Epithelial cell of prostate (primary cell): ENCODE data around the gene SETD9.

ENCODE experiments used
- DNase-seq: peaks from one replicate; pipeline ENCODE4 v3.0.0-alpha.2; 2011; ENCODE audit warnings: low read depth, low spot score
- H3K27ac ChIP-seq: fragments of 450-650 bp; 2 replicates; pipeline ENCODE4 v1.5.1; 2017; ENCODE audit warnings: mild to moderate bottlenecking

Gene SETD9

DNA sequence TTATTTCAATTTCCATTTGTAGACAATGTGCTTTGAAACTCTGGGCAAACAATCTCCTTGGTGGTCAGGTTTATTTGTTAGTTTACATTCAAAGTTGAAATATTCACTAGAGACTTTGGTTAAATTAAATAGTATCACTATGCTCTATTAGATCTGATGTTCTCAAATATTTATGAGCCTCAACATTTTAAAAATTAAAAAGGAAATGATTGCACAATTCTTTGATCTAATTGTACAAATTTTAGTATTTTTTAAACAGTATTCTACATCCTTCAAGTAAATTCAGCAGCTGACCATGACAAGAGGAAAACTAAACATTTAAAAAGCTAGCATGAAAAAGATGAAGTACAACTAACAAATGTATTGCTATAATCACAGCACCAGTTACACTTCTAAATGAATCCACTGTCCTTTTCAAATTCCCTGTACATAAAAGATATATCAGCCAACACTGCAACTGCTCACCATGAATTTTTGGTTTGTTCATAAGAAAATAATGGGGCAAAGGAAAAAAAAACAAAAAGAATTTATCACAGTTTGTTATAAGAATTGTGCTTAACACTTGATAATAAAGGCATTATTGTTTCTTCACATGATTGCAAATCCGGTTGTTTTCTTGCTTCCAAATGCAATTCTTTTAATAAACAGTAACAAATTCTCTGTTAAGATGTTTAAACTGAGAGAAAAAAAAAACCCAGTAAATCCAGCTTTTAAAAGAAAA is 10.7 kb downstream of the SETD9 start:
- no peak for DNase-seq
- no peak overlapping the region for H3K27ac ChIP-seq

DNA sequence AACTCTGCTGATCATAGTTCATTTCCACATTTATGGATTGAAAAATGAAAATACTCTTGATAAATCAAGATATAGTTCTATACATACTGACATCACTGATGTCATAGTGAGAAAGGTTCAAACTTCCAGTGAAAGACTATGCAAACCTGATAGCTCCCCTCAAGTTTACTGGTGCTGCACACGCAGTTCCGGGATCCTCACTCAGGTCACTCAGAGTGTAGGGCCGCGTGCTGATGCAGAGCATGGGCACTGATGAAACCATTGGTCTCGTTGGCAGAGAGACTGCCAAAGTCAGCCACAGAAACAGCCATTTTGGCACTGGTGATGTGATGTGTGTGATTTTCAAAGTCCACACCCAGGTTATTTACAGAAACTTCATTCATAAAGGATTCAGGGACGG is 13.5 kb downstream of the SETD9 start:
- no peak for DNase-seq
- H3K27ac ChIP-seq = no peak overlapping the region

GRCh38 chr5:56934325-56934724 is 24.9 kb downstream of the SETD9 start:
- H3K27ac ChIP-seq = no peak overlapping the region
- DNase-seq = no peak

GRCh38 chr5:56938858-56939257 is 29.5 kb downstream of the SETD9 start:
- DNase-seq = no peak
- H3K27ac ChIP-seq = no peak overlapping the region

DNA sequence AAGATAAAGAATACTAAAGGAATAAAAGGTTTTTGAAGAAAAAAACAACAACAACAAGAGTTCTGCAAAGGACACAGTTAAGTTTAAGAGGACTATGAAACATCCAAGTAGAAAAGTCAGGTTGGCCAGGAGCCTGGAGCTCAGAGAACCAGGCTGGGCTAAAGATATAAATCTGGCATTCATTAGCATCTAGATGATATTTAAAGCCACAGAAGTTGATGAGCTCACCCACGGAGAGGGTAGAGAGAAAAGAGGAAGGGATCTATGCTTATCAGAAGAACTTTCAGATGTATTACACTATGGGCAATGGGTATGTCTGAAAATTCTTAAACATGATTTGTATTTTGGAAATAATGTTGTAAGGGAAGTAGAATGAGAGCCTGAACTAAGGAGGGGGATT is 32.6 kb downstream of the SETD9 start:
- H3K27ac ChIP-seq = no peak overlapping the region
- no peak for DNase-seq

DNA sequence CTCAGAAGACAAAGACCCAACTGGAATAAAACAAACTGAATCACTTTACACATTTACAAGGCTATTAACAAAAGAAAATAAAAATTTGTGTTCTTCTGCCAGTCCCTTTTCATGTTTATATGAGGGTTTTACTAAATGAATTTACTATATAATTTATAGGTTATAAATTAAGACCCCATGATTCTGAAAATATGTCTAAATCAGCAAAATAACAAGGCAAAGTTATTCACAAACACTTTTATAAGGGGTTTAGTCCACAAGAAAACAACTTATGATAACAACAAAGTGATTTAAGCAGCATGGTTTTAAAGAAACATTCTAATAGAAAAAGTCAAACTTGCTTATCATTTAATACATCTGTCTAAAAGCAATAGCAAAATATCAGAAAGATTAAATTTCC is 37.7 kb downstream of the SETD9 start:
- H3K27ac ChIP-seq = no peak overlapping the region
- DNase-seq = no peak

GRCh38 chr5:56950626-56951125 is 41.3 kb downstream of the SETD9 start:
- DNase-seq = no peak
- peak overlapping the region; percentile 55 for H3K27ac ChIP-seq

- peak overlapping the region; percentile 55 for H3K27ac ChIP-seq
- no peak for DNase-seq
These were observed 41.9 kb downstream of the SETD9 start for GRCh38 chr5:56951126-56951945.

- peak; percentile 6 for DNase-seq
- peak within 1 kb of the TSS; percentile 55 for H3K27ac ChIP-seq
These were observed 42.7 kb downstream of the SETD9 start, which contains the start of gene MIER3 for GRCh38 chr5:56951946-56952691. TSS of gene MIER3 (minus strand) at chr5:56952123. CDS start at chr5:56952102, 21 bp downstream.

DNA sequence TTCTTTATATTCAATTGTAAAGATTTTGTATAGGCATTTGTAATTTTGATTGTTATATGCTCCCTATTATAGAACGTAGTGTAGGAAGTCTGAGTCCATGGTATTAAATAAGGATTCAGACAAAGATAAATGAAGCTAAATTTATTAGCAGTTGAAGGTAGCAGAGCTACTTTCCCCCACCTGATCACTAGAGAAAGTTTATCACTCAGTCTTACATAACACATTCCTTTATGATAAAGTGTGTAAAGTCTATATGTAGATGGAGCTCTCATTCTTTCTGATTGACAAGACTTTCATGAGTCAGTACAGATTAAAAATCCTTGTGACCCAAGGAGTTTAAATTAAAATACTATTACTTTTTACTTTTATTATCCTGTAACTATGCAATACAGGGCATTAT is 44.9 kb downstream of the SETD9 start:
- DNase-seq = no peak
- no peak overlapping the region for H3K27ac ChIP-seq

DNA sequence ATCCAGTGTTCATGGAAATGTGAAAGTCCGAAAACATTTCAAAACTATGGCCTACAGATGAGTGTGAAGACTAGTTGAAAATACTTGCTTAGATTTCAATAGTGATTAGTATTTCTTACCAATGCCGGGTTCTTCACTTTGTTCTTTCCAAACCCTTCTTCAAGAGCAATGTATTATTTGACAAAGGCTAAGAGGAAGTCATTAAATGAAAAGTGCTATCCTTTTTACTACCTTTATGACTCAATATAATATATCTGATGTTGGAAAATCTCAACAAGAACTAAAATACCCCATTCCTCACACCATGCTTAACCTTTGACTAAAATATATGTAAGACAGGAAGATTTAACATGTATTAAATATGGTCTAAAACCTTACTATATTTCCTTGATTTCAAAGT is 49.2 kb downstream of the SETD9 start:
- H3K27ac ChIP-seq = no peak overlapping the region
- no peak for DNase-seq

DNA sequence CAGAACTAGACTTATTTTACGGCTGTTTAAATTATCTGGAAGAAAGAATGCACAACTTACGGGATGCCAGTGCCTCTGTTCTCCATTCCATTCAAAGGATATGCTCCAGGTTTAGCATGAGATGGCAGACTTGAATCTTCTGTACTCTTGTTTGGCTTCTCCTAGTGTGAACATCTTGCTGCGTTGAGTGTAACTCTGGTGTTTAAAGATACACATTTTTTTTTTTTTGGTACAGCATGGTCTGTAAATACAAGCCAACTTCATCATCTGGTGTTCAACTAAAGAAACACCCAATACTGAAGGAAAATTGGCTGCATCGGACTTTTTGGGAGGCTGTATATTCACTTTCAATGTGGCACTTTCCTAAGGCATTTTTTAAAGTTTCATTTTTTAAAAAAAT is 49.9 kb downstream of the SETD9 start:
- no peak overlapping the region for H3K27ac ChIP-seq
- DNase-seq = no peak

DNA sequence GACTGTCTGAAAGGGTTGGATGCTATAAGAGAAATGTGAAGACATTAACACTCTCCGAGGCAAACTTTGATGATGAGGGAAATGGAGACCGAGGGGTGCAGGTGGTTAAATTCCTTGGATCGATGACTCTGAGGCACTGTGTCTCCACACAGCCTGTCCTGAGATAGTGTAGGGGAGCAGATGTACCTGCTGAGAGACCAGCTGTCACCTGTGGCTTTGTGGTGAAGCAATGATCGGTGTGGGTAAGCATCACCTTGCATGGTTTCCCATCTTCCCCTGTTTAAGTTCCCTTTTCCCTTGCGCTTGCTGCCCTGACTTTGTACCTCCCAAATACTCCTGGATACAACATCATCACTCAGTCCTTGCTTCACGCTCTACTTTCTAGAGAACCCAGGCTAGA is 52.4 kb downstream of the SETD9 start:
- DNase-seq = no peak
- H3K27ac ChIP-seq = no peak overlapping the region

DNA sequence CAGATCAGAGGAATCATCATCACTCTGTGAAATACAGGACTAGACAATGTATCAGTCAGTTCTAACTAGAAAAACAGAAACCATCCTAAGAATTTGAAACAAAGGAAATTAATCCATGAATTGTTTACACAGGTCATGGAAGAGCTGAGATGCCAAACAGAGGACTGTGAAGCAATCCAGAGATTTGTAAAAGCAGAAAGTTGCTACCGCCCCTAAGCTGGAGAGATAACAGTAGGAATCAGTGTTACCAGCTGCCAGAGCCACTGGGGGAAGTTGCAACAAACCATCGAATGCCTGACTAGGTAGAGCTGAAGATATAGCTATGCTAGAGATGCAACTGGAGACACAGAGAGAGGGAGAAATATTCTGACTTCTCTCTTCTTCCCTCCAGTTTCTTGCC is 52.9 kb downstream of the SETD9 start:
- no peak for DNase-seq
- no peak overlapping the region for H3K27ac ChIP-seq

- DNase-seq = no peak
- no peak overlapping the region for H3K27ac ChIP-seq
These were observed 53.9 kb downstream of the SETD9 start for GRCh38 chr5:56963246-56963645.

GRCh38 chr5:56964173-56964572 is 54.8 kb downstream of the SETD9 start:
- no peak for DNase-seq

More at GRCh38 chr5:56964173-56964572, 54.8 kb downstream of the SETD9 start:
- H3K27ac ChIP-seq = no peak overlapping the region
